Erythroblast (primary cell): ENCODE measurements around the gene LUC7L2.
"Not testable (repeated sequence)": the region's sequence is repeated elsewhere in the genome, so short reads cannot be mapped to it uniquely, and the experiment has no call there.

Experiments
- DNase-seq, 2 experiments: peaks; one replicate each; lab custom pipeline; 2025; lab: John Stamatoyannopoulos, UW
- GATA1 ChIP-seq: IDR thresholded peaks from 2 replicates; pipeline ENCODE4 v1.6.1; 2011; ENCODE audit warnings: low read depth, mild to moderate bottlenecking, control low read depth, low read length, moderate library complexity
- POLR2A ChIP-seq: IDR thresholded peaks from 2 replicates; pipeline ENCODE4 v1.6.1; 2011; ENCODE audit warnings: mild to moderate bottlenecking, low read length

Gene LUC7L2

DNA sequence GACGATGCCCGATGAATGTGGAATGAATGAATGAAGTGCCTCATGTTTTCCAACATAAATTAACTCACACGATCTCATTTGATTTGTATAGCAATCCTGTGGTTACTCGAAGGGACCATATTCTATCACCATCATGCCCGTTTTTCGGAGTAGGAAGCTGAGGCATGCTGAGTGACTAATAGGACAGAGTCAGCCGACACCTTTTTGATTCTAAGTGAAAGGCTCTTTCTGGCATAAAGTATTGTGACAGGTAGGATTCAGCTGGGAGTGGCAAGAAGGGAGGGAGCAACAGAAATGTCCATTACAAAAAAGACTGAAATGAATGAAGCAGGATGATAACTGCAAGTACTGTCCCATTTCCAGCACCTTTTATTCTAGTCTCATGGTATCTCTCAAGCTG, 68.1 kb downstream of the LUC7L2 start:
- no peak for TF ChIP-seq POLR2A
- no peak for TF ChIP-seq GATA1
- DNase-seq = no peak

GRCh38 chr7:139429735-139430134, 70.0 kb downstream of the LUC7L2 start:
- not testable (repeated sequence) for DNase-seq

DNA sequence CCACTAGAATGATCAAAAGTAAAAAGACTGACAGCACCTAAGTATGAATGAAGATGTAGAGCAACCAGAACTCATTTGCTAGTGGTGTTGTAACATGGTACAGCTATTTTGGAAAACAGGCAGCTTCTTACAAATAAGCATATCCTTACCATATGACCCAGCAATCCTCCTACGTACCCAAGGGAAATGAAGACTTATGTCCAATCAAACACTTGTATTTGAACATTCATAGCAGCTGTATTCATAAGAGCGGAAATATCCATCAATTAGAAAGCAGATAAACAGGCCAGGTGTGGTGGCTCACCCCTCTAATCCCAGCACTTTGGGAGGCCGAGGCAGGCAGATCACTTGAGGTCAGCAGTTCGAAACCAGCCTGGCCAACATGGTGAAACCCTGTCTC, 70.7 kb downstream of the LUC7L2 start:
- no peak for DNase-seq
- TF ChIP-seq POLR2A (no peak), GATA1 (no peak)

DNA sequence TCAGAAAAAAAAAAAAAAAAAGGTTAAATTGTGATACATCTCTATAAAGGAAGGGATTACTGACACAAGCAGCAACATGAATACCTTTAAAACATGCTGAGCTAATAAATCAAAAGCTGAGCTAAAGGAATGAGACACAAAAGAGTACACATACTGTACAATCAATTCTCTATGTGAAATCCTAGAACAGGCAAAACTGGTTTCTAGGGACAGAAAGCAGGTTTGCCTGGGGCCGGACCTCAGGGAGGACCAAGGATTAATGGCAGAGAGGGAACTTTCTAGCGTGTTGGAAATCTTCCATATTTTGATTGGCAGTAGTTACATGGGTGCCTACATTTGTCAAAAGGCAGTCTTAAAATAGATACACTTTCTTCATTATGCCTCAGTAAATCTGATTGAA, 71.3 kb downstream of the LUC7L2 start:
- DNase-seq = no peak
- TF ChIP-seq POLR2A (no peak), GATA1 (no peak)

GRCh38 chr7:139431459-139431858, 71.8 kb downstream of the LUC7L2 start:
- TF ChIP-seq POLR2A = no peak
- TF ChIP-seq GATA1 = no peak
- no peak for DNase-seq

DNA sequence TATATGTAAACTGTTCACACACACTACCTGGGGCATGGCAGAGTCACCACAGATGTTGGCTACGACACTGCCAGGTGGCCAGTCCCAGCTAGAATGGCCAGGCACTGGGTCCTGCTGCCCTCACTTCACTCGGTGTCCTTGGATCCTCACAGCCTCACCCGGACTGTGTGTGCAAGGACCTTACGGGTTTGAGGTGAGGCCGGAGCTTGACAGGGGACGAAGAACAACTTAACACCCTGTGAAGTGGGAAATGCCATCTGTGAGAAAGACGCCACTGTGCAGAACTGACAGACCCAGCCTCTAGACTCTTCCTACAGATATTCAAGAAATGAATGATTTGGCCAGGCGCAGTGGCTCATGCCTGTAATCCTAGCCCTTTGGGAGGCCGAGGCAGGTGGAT, 77.1 kb downstream of the LUC7L2 start:
- DNase-seq = no peak
- TF ChIP-seq POLR2A = no peak
- no peak for TF ChIP-seq GATA1

DNA sequence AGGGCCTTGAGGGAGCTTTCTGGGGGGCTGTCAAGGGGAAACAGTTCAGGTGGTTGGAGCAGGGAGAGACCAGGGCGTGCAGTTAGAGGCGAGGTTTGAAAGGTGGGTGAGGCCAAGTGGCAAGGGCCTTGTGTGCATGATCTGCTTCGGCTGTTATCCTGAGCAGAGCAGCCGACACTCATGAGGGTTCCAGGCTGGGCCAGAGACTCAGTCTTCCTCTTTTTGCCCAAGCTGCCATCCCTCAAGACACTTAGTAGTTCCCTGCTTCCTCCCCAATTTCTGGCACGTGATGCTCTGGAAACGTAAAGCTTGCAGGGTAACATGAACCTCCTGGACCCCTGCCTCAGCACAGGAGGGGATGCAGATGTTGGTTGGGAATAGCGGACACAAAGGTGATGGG, 79.7 kb downstream of the LUC7L2 start:
- TF ChIP-seq POLR2A (no peak), GATA1 (no peak)
- DNase-seq = no peak

GRCh38 chr7:139441961-139442360, 82.3 kb downstream of the LUC7L2 start:
- TF ChIP-seq GATA1 (no peak), POLR2A (no peak)
- no peak for DNase-seq

GRCh38 chr7:139446051-139446890, 86.6 kb downstream of the LUC7L2 start:
- no peak for TF ChIP-seq GATA1
- TF ChIP-seq POLR2A = no peak
- DNase-seq = no peak

- no peak for DNase-seq
- TF ChIP-seq GATA1 = no peak
- no peak for TF ChIP-seq POLR2A
Observed at GRCh38 chr7:139450851-139451250, 91.2 kb downstream of the LUC7L2 start.

DNA sequence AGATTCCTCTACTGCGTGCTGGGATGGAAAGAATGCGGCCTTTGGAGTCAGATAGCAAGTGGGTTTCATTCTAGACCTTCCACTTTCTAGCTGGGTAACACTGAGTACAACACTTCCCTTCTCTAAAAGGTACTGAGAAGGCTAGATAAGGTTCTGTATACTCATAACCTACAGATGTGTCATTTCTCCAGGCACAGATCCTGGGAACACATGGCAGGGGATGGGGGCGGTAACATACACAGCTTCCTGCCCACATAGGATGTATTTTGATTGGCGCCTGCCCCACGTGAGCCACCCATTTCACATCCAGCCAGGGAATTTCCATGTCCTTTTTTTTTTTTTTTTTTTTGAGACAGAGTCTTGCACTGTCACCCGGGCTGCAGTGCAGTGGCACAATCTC, 91.9 kb downstream of the LUC7L2 start:
- DNase-seq = no peak
- no peak for TF ChIP-seq POLR2A
- TF ChIP-seq GATA1 = no peak

DNA sequence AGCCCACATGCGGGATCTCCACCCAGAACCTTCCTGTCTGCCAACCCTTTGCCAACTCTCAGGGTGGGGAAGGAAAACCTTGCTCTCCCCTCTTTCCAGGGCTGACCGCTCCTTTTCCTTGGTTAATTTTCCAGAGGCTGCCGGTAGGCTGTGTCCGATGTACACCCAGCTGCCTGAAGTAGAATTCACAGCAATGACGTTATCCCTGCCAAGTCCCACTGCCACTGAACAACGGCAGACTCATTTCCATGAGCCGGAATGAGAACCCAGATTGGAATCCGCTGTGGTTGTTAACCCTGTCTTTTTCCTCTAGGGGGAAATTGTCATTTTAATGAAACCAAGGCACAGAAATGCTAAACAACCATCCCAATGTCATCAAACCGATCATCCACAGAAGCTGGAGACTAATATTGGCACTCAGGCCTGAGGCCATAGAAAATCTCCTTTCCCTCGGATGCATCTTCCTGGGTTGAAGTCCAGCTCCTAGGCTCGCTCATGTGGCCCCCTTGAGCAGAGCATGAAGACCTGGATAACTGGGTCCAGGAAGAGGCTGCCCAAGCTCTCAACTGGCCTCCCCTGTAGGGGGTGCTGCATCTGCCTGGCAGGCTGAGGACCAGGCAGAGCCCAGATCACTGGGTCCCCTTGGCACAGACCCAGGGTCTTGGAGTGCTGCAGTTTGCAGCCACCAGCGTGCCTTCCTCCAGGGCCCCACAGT, 93.4 kb downstream of the LUC7L2 start:
- no peak for TF ChIP-seq GATA1
- TF ChIP-seq POLR2A = no peak

DNA sequence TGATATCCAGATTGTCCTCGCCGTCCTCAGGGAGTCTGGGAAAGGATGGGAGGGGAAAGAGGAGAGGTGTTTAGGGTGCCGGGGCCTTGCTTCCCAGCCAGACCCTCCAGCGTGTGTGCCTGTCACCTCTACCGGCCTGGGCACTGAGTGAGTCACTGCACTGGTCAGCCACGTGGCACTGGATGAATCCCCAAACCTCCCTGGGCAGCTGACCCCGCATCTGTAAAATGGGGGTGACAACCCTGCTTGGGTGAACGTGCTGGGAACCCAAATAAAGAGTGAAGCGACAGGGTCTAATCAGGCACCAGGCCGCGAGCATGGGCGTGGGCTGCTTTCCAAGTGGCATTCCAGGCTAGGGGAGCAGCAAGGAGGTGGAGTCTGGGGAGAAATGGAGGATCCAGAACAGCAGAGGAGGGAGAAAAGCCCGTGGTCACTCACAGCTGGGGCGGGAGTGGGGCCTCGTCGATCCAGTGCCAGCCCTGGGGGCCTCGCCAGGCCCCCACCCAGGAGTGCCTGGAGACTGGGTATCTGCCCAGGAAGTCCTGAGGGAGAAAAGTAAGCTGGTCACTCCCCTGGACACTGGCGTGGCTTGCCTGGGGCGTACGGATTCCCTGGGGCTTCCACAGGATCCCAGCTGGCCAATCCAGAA, 94.1 kb downstream of the LUC7L2 start:
- TF ChIP-seq GATA1 (no peak), POLR2A (no peak)
- DNase-seq = no peak

More for the DNA sequence above, 93.4 kb downstream of the LUC7L2 start:
- no peak for DNase-seq

GRCh38 chr7:139455789-139456188, 96.1 kb downstream of the LUC7L2 start:
- no peak for TF ChIP-seq POLR2A
- TF ChIP-seq GATA1 = no peak

DNA sequence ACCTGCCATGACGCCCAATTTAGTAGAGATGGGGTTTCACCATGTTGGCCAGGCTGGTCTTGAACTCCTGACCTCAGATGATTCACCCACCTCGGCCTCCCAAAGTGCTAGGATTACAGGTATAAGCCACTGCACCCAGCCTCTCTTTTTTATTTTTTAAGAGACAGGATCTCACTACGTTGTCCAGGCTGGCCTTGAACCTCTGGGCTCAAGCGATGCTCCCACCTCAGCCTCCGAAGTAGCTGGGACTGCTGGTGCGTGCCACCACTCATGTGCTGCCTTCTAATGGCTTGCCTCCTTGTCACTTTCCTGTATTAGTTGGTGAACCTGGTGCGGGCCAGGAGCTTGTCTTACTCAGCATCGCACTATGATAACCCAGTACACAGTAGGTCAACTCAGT, 96.8 kb downstream of the LUC7L2 start:
- no peak for DNase-seq
- TF ChIP-seq POLR2A (no peak), GATA1 (no peak)

More at GRCh38 chr7:139455789-139456188, 96.1 kb downstream of the LUC7L2 start:
- DNase-seq = no peak
